ENCODE data around the gene SYT5. TPM values are rescaled to one million over a fixed set of nuclear protein-coding genes. Genes with fewer than 3 reads are reported as not detected.

Gene SYT5
- total RNA-seq, 1 experiment from 2014 or later: 4.5 TPM

GRCh38 chr19:55196803-55197202 is 16.7 kb upstream of the SYT5 start:
- no peaks in the 10 kb centered on the region for H3K27me3 ChIP-seq (ENCODE audit: insufficient read depth, low read length)
- no peak overlapping the region for H2BK15ac ChIP-seq (ENCODE audit: low read depth, low read length)
- H2BK120ac ChIP-seq (ENCODE audit: low read depth, low read length, poor library complexity, severe bottlenecking): no peak overlapping the region
- no CpG with 5 or more reads among the region's 10 CpGs for WGBS (ENCODE audit: extremely low coverage, insufficient read length, low lambda C conversion rate)
- H3K23ac ChIP-seq (ENCODE audit: insufficient read length, low read depth, low read length): no peak overlapping the region
- no peak overlapping the region for H3K56ac ChIP-seq (ENCODE audit: insufficient read length, low read depth, low read length)
- H4K91ac ChIP-seq (ENCODE audit: insufficient read length, low read depth, low read length): no peak overlapping the region
- no peaks in the 10 kb centered on the region for H3K36me3 Mint-ChIP-seq (ENCODE audit: insufficient read depth in 1 of 3, low read depth in 3 of 3)
- H4K5ac ChIP-seq (ENCODE audit: insufficient read length, low read depth, low read length): no peak overlapping the region
- no peak overlapping the region for H2BK20ac ChIP-seq (ENCODE audit: low read depth, low read length, poor library complexity, severe bottlenecking)
- H3K4me2 ChIP-seq (ENCODE audit: insufficient read depth, insufficient read length, low read length): no peak overlapping the region
- H3K27ac Mint-ChIP-seq: no peak overlapping the region
- no peaks in the 10 kb centered on the region for H3K79me1 ChIP-seq (ENCODE audit: insufficient read depth, low read depth, low read length, poor library complexity, severe bottlenecking)
- no peak overlapping the region for H2AK5ac ChIP-seq (ENCODE audit: insufficient read length, low read length)
- peaks cover 42% of the 10 kb centered on the region for H3K27me3 Mint-ChIP-seq (ENCODE audit: low read depth)
- no peak overlapping the region for H2AFZ ChIP-seq (ENCODE audit: low read length)
- TF ChIP-seq CTCF (conservative IDR thresholded peaks at IDR 0.05): no peak
- H3K79me2 ChIP-seq (ENCODE audit: insufficient read depth, low read length): no peaks in the 10 kb centered on the region
- H3K9ac ChIP-seq (ENCODE audit: extremely low read depth, insufficient read length, low read length): no peak overlapping the region
- peaks cover 0 to 2% of the 10 kb centered on the region in 2 experiments; a peak in 1 of 4 replicates for H3K4me1 Mint-ChIP-seq
- no peaks in the 10 kb centered on the region for H4K20me1 ChIP-seq (ENCODE audit: control insufficient read depth, insufficient read depth, insufficient read length)
- H3K14ac ChIP-seq (ENCODE audit: insufficient read depth, low read length): no peak overlapping the region
- DNase-seq: no peak
- no peak overlapping the region for H2BK12ac ChIP-seq (ENCODE audit: insufficient read length, low read depth, low read length)
- no peaks in the 10 kb centered on the region for H3K4me1 ChIP-seq (ENCODE audit: insufficient read depth, low read length)
- H3K27ac ChIP-seq (ENCODE audit: insufficient read length, low read depth, low read length): no peak overlapping the region
- no peak overlapping the region for H3K4me3 Mint-ChIP-seq
- H4K8ac ChIP-seq (replicated peaks; ENCODE audit: insufficient read length, low read depth, low read length): no peak overlapping the region
- no peak overlapping the region for H2BK5ac ChIP-seq (ENCODE audit: insufficient read length, low read length)
- H3K18ac ChIP-seq (ENCODE audit: insufficient read length, low read depth, low read length): peak overlapping the region; percentile 44
- H3K4ac ChIP-seq (ENCODE audit: low read depth, low read length): no peak overlapping the region
- no peaks in the 10 kb centered on the region for H3K9me3 ChIP-seq (ENCODE audit: control insufficient read depth, low read depth, low read length)
- H3T11ph ChIP-seq (ENCODE audit: low read length): no peak overlapping the region
- no peaks in the 10 kb centered on the region; a peak in 3 of 5 replicates for H3K9me3 Mint-ChIP-seq
- no peaks in the 10 kb centered on the region for H3K23me2 ChIP-seq (ENCODE audit: insufficient read length, low read depth, low read length, poor library complexity, severe bottlenecking)

Measured in H9 (cell line).